NCI-H774 (cell line): ENCODE results near the gene C1QTNF1.

Experiments
- DNase-seq: peaks from one replicate; lab custom pipeline; 2025; lab: John Stamatoyannopoulos, UW

The C1QTNF1 gene

GRCh38 chr17:79041041-79041570 lies 17.1 kb downstream of the C1QTNF1 start:
- DNase-seq: no peak

GRCh38 chr17:79041723-79042420 lies 17.9 kb downstream of the C1QTNF1 start:
- no peak for DNase-seq

DNA sequence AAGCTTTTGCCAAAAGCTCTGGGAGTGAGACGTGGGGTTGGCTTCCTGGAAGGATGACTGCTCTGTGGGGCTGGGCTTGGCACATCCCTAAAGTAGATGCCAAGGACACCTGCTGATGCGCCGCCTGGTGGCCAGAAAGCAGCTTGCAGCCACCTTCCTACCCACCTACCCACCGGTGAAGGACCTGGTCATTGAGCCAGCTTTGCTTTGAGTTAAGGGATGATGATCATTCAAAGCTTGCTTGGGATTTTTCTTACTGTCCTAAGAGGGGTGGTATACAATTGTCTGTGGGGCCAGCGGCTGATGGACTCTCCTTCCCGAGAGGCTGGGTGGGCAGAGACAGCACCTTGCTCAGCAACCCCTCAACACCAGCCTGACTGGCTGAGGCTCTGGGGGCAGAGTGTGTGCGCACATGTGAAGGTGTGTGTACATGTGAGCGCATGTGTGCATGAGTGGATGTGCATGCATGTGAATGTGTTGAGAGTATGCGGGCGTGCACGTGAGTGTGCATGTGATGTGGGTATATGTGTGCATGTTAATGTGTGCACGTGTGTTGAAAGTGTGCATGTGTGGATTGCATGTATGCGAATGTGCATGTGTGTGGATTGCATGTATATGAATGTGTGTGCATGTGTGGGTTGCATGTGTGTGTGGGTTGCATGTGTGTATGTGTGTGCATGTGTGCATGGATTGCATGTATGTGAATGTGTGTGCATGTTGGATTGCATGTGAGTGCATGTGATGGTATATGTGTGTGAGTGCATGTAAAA lies 18.6 kb downstream of the C1QTNF1 start:
- DNase-seq: peak; percentile 75

DNA sequence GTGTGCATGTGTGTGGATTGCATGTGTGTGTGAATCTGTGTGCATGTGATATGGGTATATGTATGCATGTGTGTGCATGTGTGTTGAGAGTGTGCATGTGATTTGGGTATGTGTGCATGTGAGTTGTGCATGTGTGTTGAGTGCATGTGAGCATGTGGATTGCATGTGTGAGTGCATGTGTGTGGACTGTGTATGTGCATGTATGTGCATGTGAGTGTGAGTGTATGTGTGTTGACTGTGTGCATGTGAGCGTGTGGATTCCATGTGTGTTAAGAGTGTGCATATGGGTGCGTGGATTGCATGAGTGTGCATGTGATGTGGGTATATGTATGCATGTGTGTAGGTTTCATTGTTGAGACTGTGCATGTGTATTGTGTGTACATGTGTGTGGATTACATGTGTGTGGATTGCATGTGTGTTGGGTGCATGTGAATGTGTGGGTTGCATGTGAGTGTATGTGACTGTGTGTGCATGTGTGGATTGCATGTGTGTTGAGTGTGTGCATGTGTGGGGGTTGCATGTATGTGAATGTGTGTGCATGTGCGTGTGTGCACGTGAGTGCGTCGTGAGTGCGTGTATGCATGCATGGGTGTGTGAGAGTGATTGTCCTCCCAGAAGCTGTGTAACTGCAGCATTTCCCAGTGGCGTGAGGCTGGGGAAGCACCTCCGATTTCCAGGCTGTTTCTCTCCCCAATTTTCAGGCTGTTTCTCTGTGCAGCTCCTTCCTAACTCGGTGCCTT lies 19.4 kb downstream of the C1QTNF1 start:
- no peak for DNase-seq

- DNase-seq: no peak
These were observed 20.0 kb downstream of the C1QTNF1 start for GRCh38 chr17:79043931-79044320.

DNA sequence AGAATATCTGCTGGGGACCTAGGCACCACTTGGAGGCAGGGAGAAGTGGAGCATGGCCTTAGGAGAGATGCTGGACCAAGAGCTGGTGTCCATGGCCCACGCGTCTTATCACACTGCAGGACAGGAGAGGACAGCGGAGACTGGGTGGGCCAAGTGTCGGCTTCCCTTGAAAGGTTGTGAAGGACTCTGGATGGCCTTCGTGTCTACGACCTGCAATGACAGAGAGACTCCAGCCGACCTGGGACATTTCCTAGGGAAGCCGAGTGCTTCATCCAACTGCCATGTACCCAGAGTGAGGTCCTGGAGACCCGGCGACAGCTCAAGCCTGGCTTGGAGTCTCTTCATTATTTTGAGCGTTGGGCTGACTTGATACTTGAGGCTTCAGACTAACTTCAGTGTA lies 20.5 kb downstream of the C1QTNF1 start:
- no peak for DNase-seq

GRCh38 chr17:79045001-79045729 lies 21.2 kb downstream of the C1QTNF1 start:
- DNase-seq: no peak

- DNase-seq: peak; percentile 52
These were observed 21.9 kb downstream of the C1QTNF1 start for GRCh38 chr17:79045842-79046196.

DNA sequence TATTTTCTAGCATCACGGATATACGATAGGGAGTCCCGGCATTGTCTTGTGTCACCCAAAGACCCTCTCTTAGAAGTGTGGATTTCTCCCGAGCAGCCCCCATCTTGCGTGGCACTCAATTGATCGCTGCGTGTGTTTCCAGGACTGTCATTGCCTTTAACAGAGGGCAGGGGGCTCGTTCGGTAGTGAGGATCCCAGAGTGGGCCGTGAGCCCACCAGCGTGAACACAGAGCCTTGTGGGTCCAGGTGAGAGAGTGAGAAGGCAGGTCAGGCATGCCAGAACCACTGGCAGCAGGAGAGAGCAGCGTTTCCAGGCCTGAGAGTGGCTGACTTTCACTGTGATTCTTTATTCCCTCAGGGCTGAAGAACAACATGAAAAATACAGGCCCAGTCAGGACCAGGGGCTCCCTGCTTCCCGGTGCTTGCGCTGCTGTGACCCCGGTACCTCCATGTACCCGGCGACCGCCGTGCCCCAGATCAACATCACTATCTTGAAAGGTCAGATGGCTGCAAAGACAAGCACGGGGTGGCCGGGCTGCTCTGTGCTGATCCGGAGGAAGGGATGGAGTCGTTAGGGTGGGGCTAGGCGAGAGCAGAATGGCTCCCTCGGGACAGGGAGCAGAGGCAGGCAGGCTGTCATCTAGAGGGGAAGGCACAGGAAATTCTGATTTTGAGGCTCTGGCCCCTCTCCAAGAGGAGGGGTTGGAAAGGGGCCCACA lies 22.4 kb downstream of the C1QTNF1 start:
- no peak for DNase-seq

DNA sequence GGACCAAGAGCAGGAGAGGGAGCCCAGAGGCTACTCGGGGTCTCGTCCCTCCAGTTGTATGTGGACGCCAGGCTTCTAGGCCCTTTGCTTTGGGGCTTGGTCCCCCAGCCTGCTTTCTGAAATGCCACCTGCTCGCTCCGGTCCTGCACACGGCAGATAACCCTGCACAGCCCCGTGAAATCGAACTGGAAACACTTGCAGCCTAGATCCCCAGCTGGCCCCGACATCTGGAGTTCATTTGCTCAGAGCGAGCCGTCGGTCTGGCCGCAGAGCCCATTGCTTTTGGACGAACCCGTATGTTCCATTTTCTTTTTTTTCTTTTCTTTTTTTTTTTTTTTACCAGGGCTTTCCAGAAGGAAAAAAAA lies 22.9 kb downstream of the C1QTNF1 start:
- no peak for DNase-seq

DNA sequence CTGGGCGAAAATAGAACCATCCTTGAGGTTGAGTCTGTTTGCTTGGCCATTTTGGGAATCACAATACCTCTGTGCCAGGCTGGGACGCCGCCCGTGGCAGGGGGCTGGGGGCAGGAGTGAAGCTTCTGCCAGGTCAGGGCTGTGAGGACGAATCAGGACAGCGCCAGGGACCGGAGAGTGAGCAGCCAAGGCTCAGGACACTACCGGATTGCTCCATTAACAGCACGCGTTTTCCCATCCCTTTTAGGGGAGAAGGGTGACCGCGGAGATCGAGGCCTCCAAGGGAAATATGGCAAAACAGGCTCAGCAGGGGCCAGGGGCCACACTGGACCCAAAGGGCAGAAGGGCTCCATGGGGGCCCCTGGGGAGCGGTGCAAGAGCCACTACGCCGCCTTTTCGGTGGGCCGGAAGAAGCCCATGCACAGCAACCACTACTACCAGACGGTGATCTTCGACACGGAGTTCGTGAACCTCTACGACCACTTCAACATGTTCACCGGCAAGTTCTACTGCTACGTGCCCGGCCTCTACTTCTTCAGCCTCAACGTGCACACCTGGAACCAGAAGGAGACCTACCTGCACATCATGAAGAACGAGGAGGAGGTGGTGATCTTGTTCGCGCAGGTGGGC lies 23.4 kb downstream of the C1QTNF1 start:
- no peak for DNase-seq

DNA sequence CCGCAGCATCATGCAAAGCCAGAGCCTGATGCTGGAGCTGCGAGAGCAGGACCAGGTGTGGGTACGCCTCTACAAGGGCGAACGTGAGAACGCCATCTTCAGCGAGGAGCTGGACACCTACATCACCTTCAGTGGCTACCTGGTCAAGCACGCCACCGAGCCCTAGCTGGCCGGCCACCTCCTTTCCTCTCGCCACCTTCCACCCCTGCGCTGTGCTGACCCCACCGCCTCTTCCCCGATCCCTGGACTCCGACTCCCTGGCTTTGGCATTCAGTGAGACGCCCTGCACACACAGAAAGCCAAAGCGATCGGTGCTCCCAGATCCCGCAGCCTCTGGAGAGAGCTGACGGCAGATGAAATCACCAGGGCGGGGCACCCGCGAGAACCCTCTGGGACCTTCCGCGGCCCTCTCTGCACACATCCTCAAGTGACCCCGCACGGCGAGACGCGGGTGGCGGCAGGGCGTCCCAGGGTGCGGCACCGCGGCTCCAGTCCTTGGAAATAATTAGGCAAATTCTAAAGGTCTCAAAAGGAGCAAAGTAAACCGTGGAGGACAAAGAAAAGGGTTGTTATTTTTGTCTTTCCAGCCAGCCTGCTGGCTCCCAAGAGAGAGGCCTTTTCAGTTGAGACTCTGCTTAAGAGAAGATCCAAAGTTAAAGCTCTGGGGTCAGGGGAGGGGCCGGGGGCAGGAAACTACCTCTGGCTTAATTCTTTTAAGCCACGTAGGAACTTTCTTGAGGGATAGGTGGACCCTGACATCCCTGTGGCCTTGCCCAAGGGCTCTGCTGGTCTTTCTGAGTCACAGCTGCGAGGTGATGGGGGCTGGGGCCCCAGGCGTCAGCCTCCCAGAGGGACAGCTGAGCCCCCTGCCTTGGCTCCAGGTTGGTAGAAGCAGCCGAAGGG lies 24.2 kb downstream of the C1QTNF1 start:
- DNase-seq: no peak

DNA sequence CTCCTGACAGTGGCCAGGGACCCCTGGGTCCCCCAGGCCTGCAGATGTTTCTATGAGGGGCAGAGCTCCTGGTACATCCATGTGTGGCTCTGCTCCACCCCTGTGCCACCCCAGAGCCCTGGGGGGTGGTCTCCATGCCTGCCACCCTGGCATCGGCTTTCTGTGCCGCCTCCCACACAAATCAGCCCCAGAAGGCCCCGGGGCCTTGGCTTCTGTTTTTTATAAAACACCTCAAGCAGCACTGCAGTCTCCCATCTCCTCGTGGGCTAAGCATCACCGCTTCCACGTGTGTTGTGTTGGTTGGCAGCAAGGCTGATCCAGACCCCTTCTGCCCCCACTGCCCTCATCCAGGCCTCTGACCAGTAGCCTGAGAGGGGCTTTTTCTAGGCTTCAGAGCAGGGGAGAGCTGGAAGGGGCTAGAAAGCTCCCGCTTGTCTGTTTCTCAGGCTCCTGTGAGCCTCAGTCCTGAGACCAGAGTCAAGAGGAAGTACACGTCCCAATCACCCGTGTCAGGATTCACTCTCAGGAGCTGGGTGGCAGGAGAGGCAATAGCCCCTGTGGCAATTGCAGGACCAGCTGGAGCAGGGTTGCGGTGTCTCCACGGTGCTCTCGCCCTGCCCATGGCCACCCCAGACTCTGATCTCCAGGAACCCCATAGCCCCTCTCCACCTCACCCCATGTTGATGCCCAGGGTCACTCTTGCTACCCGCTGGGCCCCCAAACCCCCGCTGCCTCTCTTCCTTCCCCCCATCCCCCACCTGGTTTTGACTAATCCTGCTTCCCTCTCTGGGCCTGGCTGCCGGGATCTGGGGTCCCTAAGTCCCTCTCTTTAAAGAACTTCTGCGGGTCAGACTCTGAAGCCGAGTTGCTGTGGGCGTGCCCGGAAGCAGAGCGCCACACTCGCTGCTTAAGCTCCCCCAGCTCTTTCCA lies 25.1 kb downstream of the C1QTNF1 start:
- DNase-seq: no peak

- DNase-seq: no peak
These were observed 25.9 kb downstream of the C1QTNF1 start for GRCh38 chr17:79049821-79050220.

DNA sequence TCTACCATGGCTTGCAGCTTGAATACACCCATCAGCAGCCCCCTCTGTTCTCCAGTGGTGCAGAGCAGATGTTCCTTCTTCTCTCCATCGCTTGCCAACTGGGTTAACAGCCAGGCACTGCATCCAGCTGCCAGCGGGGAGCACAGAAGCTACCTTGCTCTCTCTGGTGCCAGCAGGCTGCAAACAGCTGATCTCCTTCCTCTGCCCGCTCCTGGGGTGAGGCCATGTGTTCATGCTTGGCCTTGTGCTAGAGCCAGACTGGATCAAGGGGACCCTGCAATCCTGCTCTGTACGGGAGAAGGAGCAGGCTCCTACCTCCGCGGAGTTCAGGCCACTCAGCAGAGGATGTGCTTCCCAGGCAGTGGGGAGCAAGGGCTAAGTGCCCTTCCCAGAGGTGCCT lies 26.6 kb downstream of the C1QTNF1 start:
- DNase-seq: no peak

DNA sequence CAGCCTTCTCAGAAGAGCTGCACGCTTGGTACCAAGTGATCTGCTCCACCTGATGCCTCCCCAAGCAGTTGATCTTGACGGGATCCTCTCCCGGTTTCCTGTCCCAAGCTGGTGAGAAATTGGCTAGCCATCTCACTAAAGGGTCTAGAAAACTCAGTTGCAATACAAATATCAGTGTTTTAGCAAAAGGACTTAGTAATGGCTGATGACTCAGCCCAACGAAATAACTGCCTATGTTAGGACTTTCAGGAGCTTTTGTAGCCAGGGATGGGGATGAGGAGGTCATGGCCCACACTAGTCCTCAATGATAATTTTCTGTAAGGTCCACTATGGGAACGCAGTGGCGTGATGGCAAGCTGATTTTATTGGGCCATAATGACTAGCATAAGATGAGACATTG lies 27.3 kb downstream of the C1QTNF1 start:
- no peak for DNase-seq

- DNase-seq: no peak
These were observed 28.2 kb downstream of the C1QTNF1 start for GRCh38 chr17:79052131-79052530.

GRCh38 chr17:79053251-79053925 lies 29.4 kb downstream of the C1QTNF1 start:
- no peak for DNase-seq
